ENCODE results near the gene GMEB1. TPM values are rescaled to one million over a fixed set of nuclear protein-coding genes. Genes with fewer than 3 reads are reported as not detected.
A peak's percentile ranks its signal among the peaks of the same experiment; 100 is the strongest.
"Not testable (repeated sequence)": the region's sequence is repeated elsewhere in the genome, so short reads cannot be mapped to it uniquely, and the experiment has no call there.

GMEB1 gene
- total RNA-seq, 1 donor from 2014 or later: 18.0 TPM

GRCh38 chr1:28653870-28654269, 14.7 kb upstream of the GMEB1 start:
- H3K9me3 Mint-ChIP-seq; H3K36me3 Mint-ChIP-seq; H3K27ac Mint-ChIP-seq; H3K4me3 Mint-ChIP-seq; DNase-seq (ENCODE audit: extremely low spot score, unreplicated experiment); H3K27me3 Mint-ChIP-seq; H3K4me1 Mint-ChIP-seq (ENCODE audit: unreplicated experiment): not testable (repeated sequence)
- peak; percentile 35 for TF ChIP-seq CTCF (conservative IDR thresholded peaks at IDR 0.05)

- H3K36me3 Mint-ChIP-seq; H3K27me3 Mint-ChIP-seq; DNase-seq (ENCODE audit: extremely low spot score, unreplicated experiment); H3K4me1 Mint-ChIP-seq (ENCODE audit: unreplicated experiment); H3K9me3 Mint-ChIP-seq; H3K27ac Mint-ChIP-seq; H3K4me3 Mint-ChIP-seq: not testable (repeated sequence)
Observed at GRCh38 chr1:28655448-28656311, 12.9 kb upstream of the GMEB1 start.

GRCh38 chr1:28656335-28656734, 12.2 kb upstream of the GMEB1 start:
- TF ChIP-seq CTCF (conservative IDR thresholded peaks at IDR 0.05): no peak
- Mint-ChIP-seq H3K36me3 (no peaks in the 10 kb centered on the region), H3K4me3 (no peak overlapping the region), H3K4me1 (ENCODE audit: unreplicated experiment) (no peaks in the 10 kb centered on the region), H3K27me3 (no peaks in the 10 kb centered on the region), H3K9me3 (no peaks in the 10 kb centered on the region), H3K27ac (no peak overlapping the region)
- no peak for DNase-seq (ENCODE audit: extremely low spot score, unreplicated experiment)

- Mint-ChIP-seq H3K27ac (peak overlapping the region; percentile 42), H3K9me3 (no peaks in the 10 kb centered on the region), H3K4me3 (no peak overlapping the region), H3K27me3 (no peaks in the 10 kb centered on the region), H3K36me3 (no peaks in the 10 kb centered on the region), H3K4me1 (ENCODE audit: unreplicated experiment) (peaks cover 6% of the 10 kb centered on the region)
- no peak for TF ChIP-seq CTCF (conservative IDR thresholded peaks at IDR 0.05)
- no peak for DNase-seq (ENCODE audit: extremely low spot score, unreplicated experiment)
Observed at GRCh38 chr1:28663871-28664470, 4.6 kb upstream of the GMEB1 start.

- peaks cover 14% of the 10 kb centered on the region for H3K4me1 Mint-ChIP-seq (ENCODE audit: unreplicated experiment)
- H3K36me3 Mint-ChIP-seq: peaks cover 4% of the 10 kb centered on the region
- TF ChIP-seq CTCF (conservative IDR thresholded peaks at IDR 0.05): no peak
- no peak overlapping the region for H3K27ac Mint-ChIP-seq
- no peak for DNase-seq (ENCODE audit: extremely low spot score, unreplicated experiment)
- H3K4me3 Mint-ChIP-seq: no peak overlapping the region
- no peaks in the 10 kb centered on the region for H3K9me3 Mint-ChIP-seq
- H3K27me3 Mint-ChIP-seq: no peaks in the 10 kb centered on the region
Observed at GRCh38 chr1:28666806-28667205, 1.8 kb upstream of the GMEB1 start.
